ENCODE data around the gene TNRC18. TPM values are rescaled to one million over a fixed set of nuclear protein-coding genes. Genes with fewer than 3 reads are reported as not detected.

TNRC18 gene
- total and polyA plus RNA-seq, 4 donors, result 2.3 to 37.1 (median 20.4) TPM

DNA sequence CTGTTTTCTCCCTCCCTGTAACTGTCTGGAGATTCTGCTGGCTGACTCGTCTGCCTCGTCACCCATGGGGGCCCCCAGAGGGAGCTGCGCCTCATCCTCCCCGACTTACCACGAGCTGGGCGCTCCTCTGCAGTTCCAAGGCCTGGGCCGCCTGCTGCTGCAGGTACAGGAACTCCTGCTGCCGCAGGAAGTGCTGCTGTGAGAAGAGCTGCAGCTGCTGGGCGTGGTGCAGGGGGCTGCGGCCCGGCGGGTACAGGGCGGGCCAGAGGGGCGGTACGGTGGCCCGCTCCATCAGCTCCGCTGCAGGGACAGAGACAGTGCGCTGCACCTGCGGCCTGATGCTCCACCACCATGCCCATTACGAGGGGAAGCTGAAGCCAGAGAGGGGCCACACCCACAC lies 47.7 kb downstream of the TNRC18 start:
- H3K27me3 ChIP-seq (ENCODE audit: control insufficient read depth in 4 of 4, insufficient read depth in 4 of 4, low read length in 3 of 4), result no peaks in the 10 kb centered on the region
- DNase-seq (ENCODE audit: low spot score), result no peak
- no peaks in the 10 kb centered on the region for H3K4me1 ChIP-seq (ENCODE audit: control insufficient read depth in 4 of 4, insufficient read depth in 4 of 4, low read length in 3 of 4)
- H3K4me3 ChIP-seq (ENCODE audit: low read depth in 1 of 3, low read length in 3 of 3), result no peak overlapping the region
- H3K27ac ChIP-seq (ENCODE audit: low read depth in 1 of 2, low read length in 2 of 2), result no peak overlapping the region
- H3K9ac ChIP-seq (ENCODE audit: low read depth in 1 of 2, low read length in 2 of 2), result no peak overlapping the region
- 85% methylated on average over 20 of the region's 20 CpGs for WGBS
- no peaks in the 10 kb centered on the region for H3K9me3 ChIP-seq (ENCODE audit: control insufficient read depth in 4 of 4, low read length in 3 of 4)
- TF ChIP-seq GABPA (IDR thresholded peaks at IDR 0.05 in 1 of 2, conservative IDR thresholded peaks at IDR 0.05 in 1 of 2) (no peak), FOXA2 (IDR thresholded peaks at IDR 0.05) (no peak), NR2F2 (IDR thresholded peaks at IDR 0.05) (no peak), MAX (IDR thresholded peaks at IDR 0.05) (no peak)
- peaks cover 16 to 51% (median 33%) of the 10 kb centered on the region in 4 donors for H3K36me3 ChIP-seq (ENCODE audit: control insufficient read depth in 4 of 4, insufficient read depth in 3 of 4, low read depth in 1 of 4, low read length in 3 of 4)

DNA sequence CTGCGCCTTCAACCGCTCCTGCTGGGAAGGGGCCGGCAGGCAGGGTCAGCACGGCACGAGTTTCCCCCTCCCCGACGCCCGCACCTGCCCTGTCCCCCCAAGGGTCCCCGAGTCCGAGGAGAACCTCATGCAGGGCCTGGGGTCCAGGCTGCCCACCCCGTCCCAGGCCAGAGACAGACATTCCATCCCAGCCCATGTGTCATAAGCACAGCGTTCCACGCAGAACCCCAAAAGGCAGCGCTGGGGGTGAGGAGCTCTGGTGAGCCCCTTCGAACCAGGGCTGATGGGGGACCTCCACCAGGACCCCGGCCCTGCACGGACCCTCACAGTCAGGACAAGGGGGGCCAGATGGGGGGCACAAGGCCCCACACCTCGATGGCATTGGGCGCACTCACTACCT lies 49.2 kb downstream of the TNRC18 start:
- WGBS, result 96% methylated on average over 19 of the region's 19 CpGs
- no peak overlapping the region for H3K27ac ChIP-seq (ENCODE audit: low read depth in 1 of 2, low read length in 2 of 2)
- TF ChIP-seq SP1 (IDR thresholded peaks at IDR 0.05) (no peak), CTCF (IDR thresholded peaks at IDR 0.05; ENCODE audit: low read depth, low read length, missing input control) (no peak), TAF1 (conservative IDR thresholded peaks at IDR 0.05) (no peak), HNF4G (IDR thresholded peaks at IDR 0.05) (no peak), YY1 (IDR thresholded peaks at IDR 0.05) (no peak), NR2F2 (IDR thresholded peaks at IDR 0.05) (no peak), RXRA (IDR thresholded peaks at IDR 0.05) (no peak), FOXA2 (IDR thresholded peaks at IDR 0.05) (no peak), MAX (IDR thresholded peaks at IDR 0.05) (no peak), EGR1 (IDR thresholded peaks at IDR 0.05; ENCODE audit: low read depth in 2 of 2) (no peak), JUND (IDR thresholded peaks at IDR 0.05) (no peak), GABPA (IDR thresholded peaks at IDR 0.05 in 1 of 2, conservative IDR thresholded peaks at IDR 0.05 in 1 of 2) (no peak), REST (IDR thresholded peaks at IDR 0.05) (no peak), ATF3 (IDR thresholded peaks at IDR 0.05) (no peak), FOXA1 (IDR thresholded peaks at IDR 0.05) (no peak)
- TF ChIP-seq, protein P1, sequence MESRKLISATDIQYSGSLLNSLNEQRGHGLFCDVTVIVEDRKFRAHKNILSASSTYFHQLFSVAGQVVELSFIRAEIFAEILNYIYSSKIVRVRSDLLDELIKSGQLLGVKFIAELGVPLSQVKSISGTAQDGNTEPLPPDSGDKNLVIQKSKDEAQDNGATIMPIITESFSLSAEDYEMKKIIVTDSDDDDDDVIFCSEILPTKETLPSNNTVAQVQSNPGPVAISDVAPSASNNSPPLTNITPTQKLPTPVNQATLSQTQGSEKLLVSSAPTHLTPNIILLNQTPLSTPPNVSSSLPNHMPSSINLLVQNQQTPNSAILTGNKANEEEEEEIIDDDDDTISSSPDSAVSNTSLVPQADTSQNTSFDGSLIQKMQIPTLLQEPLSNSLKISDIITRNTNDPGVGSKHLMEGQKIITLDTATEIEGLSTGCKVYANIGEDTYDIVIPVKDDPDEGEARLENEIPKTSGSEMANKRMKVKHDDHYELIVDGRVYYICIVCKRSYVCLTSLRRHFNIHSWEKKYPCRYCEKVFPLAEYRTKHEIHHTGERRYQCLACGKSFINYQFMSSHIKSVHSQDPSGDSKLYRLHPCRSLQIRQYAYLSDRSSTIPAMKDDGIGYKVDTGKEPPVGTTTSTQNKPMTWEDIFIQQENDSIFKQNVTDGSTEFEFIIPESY (IDR thresholded peaks at IDR 0.05), result no peak

More for the DNA sequence above, 49.2 kb downstream of the TNRC18 start:
- H3K4me1 ChIP-seq (ENCODE audit: control insufficient read depth in 4 of 4, insufficient read depth in 4 of 4, low read length in 3 of 4), result no peaks in the 10 kb centered on the region
- H3K9me3 ChIP-seq (ENCODE audit: control insufficient read depth in 4 of 4, low read length in 3 of 4), result no peaks in the 10 kb centered on the region
- no peaks in the 10 kb centered on the region for H3K27me3 ChIP-seq (ENCODE audit: control insufficient read depth in 4 of 4, insufficient read depth in 4 of 4, low read length in 3 of 4)
- H3K36me3 ChIP-seq (ENCODE audit: control insufficient read depth in 4 of 4, insufficient read depth in 3 of 4, low read depth in 1 of 4, low read length in 3 of 4), result peaks cover 16 to 62% (median 42%) of the 10 kb centered on the region in 4 donors
- DNase-seq (ENCODE audit: low spot score), result no peak
- no peak overlapping the region for H3K9ac ChIP-seq (ENCODE audit: low read depth in 1 of 2, low read length in 2 of 2)
- no peak overlapping the region for H3K4me3 ChIP-seq (ENCODE audit: low read depth in 1 of 3, low read length in 3 of 3)

All from liver (tissue), 9 donors.